ENCODE data around the gene SH3BP1. TPM values are rescaled to one million over a fixed set of nuclear protein-coding genes. Genes with fewer than 3 reads are reported as not detected.
A peak's percentile ranks its signal among the peaks of the same experiment; 100 is the strongest.

The SH3BP1 gene
- total and polyA plus RNA-seq, 2 of the 13 experiments (the other 11 are each of a cell fraction or from before 2014, with no cell fraction given), result 8.4 to 18.5 TPM

DNA sequence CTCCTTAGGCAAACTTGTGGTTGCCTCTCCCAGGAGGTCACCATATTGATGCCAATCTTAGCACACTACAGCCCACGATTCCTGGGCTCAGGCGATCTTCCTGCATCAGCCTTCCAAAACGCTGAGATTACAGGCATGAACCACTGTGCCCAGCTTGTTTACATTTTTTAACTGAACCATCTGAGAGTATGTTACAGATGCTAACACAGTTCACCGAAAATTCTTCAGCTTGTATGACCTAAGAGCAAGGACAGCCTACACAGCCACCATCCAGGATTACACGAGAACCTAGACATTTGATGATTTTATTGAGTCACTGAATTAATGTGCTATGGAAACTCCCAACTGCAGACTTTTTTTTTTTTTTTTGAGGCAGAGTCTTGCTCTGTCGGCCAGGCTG lies 30.1 kb downstream of the SH3BP1 start:
- intact Hi-C loops (cut with micrococcal nuclease; ENCODE audit: unreplicated experiment), result no loop called here
- ChIA-PET CTCF (ENCODE audit: low intra/inter-chr PET ratio, low total read pairs) (no interaction called here), POLR2A (interaction anchor here (1.2 kb wide), 1 partner anchor 10 kb away, joined by 3 read pairs; no protein-coding TSS in a partner anchor)
- peaks cover 16% of the 10 kb centered on the region for H4K20me1 ChIP-seq (ENCODE audit: insufficient read depth, low read length)
- H3K27me3 ChIP-seq (ENCODE audit: control insufficient read depth in 1 of 2, insufficient read depth in 2 of 2, low read length in 2 of 2), result no peaks in the 10 kb centered on the region
- no peak overlapping the region for H3K4me3 ChIP-seq (replicated peaks in 1 of 3; ENCODE audit: insufficient read depth in 1 of 3, low read depth in 2 of 3, low read length in 3 of 3)
- in situ Hi-C loops (cut with HindIII; ENCODE audit: extremely low pct_ligation_motif_present, low pct_unique_long_range_greater_than_20kb), result no loop called here
- H3K4me1 ChIP-seq (ENCODE audit: insufficient read depth, low read length), result peaks cover 28% of the 10 kb centered on the region
- H3K9me3 ChIP-seq (ENCODE audit: low read length), result no peaks in the 10 kb centered on the region
- H3K36me3 ChIP-seq (replicated peaks in 1 of 2; ENCODE audit: control insufficient read depth in 1 of 2, insufficient read depth in 2 of 2, low read length in 2 of 2), result peaks cover 15 to 23% of the 10 kb centered on the region in 2 experiments
- no TSS peak for BruUV-seq (replicated peaks)
- ATAC-seq (no peak), DNase-seq (ENCODE audit: low spot score) (no peak), FAIRE-seq (no peak)
- H3K4me2 ChIP-seq (ENCODE audit: low read depth, low read length), result no peak overlapping the region
- no peak overlapping the region for H3K27ac ChIP-seq (ENCODE audit: extremely low read length, insufficient read depth, low read length)
- H2AFZ ChIP-seq (ENCODE audit: low read length), result no peak overlapping the region
- 92% methylated on average over 6 of the region's 6 CpGs for WGBS (ENCODE audit: low lambda C conversion rate)
- TF ChIP-seq, protein P1, sequence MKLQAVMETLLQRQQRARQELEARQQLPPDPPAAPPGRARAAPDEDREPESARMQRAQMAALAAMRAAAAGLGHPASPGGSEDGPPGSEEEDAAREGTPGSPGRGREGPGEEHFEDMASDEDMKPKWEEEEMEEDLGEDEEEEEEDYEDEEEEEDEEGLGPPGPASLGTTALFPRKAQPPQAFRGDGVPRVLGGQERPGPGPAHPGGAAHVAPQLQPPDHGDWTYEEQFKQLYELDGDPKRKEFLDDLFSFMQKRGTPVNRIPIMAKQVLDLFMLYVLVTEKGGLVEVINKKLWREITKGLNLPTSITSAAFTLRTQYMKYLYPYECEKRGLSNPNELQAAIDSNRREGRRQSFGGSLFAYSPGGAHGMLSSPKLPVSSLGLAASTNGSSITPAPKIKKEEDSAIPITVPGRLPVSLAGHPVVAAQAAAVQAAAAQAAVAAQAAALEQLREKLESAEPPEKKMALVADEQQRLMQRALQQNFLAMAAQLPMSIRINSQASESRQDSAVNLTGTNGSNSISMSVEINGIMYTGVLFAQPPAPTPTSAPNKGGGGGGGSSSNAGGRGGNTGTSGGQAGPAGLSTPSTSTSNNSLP (IDR thresholded peaks at IDR 0.05; ENCODE audit: low read depth, low read length), result no peak
- TF ChIP-seq, protein P2, sequence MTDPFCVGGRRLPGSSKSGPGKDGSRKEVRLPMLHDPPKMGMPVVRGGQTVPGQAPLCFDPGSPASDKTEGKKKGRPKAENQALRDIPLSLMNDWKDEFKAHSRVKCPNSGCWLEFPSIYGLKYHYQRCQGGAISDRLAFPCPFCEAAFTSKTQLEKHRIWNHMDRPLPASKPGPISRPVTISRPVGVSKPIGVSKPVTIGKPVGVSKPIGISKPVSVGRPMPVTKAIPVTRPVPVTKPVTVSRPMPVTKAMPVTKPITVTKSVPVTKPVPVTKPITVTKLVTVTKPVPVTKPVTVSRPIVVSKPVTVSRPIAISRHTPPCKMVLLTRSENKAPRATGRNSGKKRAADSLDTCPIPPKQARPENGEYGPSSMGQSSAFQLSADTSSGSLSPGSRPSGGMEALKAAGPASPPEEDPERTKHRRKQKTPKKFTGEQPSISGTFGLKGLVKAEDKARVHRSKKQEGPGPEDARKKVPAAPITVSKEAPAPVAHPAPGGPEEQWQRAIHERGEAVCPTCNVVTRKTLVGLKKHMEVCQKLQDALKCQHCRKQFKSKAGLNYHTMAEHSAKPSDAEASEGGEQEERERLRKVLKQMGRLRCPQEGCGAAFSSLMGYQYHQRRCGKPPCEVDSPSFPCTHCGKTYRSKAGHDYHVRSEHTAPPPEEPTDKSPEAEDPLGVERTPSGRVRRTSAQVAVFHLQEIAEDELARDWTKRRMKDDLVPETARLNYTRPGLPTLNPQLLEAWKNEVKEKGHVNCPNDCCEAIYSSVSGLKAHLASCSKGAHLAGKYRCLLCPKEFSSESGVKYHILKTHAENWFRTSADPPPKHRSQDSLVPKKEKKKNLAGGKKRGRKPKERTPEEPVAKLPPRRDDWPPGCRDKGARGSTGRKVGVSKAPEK (CRISPR knock-in tag; IDR thresholded peaks at IDR 0.05; ENCODE audit: borderline replicate concordance), result no peak
- TF ChIP-seq, protein P3, sequence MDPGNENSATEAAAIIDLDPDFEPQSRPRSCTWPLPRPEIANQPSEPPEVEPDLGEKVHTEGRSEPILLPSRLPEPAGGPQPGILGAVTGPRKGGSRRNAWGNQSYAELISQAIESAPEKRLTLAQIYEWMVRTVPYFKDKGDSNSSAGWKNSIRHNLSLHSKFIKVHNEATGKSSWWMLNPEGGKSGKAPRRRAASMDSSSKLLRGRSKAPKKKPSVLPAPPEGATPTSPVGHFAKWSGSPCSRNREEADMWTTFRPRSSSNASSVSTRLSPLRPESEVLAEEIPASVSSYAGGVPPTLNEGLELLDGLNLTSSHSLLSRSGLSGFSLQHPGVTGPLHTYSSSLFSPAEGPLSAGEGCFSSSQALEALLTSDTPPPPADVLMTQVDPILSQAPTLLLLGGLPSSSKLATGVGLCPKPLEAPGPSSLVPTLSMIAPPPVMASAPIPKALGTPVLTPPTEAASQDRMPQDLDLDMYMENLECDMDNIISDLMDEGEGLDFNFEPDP (CRISPR knock-in tag; conservative IDR thresholded peaks at IDR 0.05), result 0 out of 2 replicates have a peak, but pooled peaks have one; percentile 40
- TF ChIP-seq KDM4B (CRISPR knock-in tag; IDR thresholded peaks at IDR 0.05), result no peak
- TF ChIP-seq, protein P4, sequence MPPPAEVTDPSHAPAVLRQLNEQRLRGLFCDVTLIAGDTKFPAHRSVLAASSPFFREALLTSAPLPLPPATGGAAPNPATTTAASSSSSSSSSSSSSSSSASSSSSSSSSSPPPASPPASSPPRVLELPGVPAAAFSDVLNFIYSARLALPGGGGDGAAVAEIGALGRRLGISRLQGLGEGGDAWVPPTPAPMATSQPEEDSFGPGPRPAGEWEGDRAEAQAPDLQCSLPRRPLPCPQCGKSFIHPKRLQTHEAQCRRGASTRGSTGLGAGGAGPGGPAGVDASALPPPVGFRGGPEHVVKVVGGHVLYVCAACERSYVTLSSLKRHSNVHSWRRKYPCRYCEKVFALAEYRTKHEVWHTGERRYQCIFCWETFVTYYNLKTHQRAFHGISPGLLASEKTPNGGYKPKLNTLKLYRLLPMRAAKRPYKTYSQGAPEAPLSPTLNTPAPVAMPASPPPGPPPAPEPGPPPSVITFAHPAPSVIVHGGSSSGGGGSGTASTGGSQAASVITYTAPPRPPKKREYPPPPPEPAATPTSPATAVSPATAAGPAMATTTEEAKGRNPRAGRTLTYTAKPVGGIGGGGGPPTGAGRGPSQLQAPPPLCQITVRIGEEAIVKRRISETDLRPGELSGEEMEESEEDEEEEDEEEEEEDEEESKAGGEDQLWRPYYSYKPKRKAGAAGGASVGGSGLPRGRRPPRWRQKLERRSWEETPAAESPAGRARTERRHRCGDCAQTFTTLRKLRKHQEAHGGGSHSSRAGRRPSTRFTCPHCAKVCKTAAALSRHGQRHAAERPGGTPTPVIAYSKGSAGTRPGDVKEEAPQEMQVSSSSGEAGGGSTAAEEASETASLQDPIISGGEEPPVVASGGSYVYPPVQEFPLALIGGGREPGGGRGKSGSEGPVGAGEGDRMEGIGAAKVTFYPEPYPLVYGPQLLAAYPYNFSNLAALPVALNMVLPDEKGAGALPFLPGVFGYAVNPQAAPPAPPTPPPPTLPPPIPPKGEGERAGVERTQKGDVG (CRISPR knock-in tag; IDR thresholded peaks at IDR 0.05; ENCODE audit: borderline replicate concordance), result no peak
- TF ChIP-seq, protein P5, sequence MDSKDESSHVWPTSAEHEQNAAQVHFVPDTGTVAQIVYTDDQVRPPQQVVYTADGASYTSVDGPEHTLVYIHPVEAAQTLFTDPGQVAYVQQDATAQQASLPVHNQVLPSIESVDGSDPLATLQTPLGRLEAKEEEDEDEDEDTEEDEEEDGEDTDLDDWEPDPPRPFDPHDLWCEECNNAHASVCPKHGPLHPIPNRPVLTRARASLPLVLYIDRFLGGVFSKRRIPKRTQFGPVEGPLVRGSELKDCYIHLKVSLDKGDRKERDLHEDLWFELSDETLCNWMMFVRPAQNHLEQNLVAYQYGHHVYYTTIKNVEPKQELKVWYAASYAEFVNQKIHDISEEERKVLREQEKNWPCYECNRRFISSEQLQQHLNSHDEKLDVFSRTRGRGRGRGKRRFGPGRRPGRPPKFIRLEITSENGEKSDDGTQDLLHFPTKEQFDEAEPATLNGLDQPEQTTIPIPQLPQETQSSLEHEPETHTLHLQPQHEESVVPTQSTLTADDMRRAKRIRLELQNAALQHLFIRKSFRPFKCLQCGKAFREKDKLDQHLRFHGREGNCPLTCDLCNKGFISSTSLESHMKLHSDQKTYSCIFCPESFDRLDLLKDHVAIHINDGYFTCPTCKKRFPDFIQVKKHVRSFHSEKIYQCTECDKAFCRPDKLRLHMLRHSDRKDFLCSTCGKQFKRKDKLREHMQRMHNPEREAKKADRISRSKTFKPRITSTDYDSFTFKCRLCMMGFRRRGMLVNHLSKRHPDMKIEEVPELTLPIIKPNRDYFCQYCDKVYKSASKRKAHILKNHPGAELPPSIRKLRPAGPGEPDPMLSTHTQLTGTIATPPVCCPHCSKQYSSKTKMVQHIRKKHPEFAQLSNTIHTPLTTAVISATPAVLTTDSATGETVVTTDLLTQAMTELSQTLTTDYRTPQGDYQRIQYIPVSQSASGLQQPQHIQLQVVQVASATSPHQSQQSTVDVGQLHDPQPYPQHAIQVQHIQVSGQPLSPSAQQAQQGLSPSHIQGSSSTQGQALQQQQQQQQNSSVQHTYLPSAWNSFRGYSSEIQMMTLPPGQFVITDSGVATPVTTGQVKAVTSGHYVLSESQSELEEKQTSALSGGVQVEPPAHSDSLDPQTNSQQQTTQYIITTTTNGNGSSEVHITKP (CRISPR knock-in tag; IDR thresholded peaks at IDR 0.05; ENCODE audit: low read depth), result no peak
- no peak overlapping the region for H3K9ac ChIP-seq (ENCODE audit: insufficient read depth, low read depth, low read length)
- peaks cover 9% of the 10 kb centered on the region for H3K79me2 ChIP-seq (ENCODE audit: insufficient read depth, low read length)

All from HepG2 (cell line).